ENCODE measurements around the gene IRF3.

IRF3 gene

GRCh38 chr19:49632576-49632975 is 33.1 kb downstream of the IRF3 start:
- H3K4me3 ChIP-seq (ENCODE audit: low read depth, low read length): no peak overlapping the region
- H3K4me1 ChIP-seq: 0 out of 2 replicates have a peak, but pooled peaks cover 4% of the 10 kb centered on the region
- DNase-seq: no peak
- no peaks in the 10 kb centered on the region for H3K27me3 ChIP-seq
- no peaks in the 10 kb centered on the region for H3K9me3 ChIP-seq
- TF ChIP-seq CTCF (IDR thresholded peaks at IDR 0.05; ENCODE audit: low read depth, low read length): no peak
- no peaks in the 10 kb centered on the region for H3K36me3 ChIP-seq

GRCh38 chr19:49631610-49632192 is 34.0 kb downstream of the IRF3 start:
- Histone ChIP-seq H3K9me3 (no peaks in the 10 kb centered on the region), H3K4me3 (ENCODE audit: low read depth, low read length) (no peak overlapping the region), H3K36me3 (no peaks in the 10 kb centered on the region), H3K4me1 (0 out of 2 replicates have a peak, but pooled peaks cover 4% of the 10 kb centered on the region), H3K27me3 (no peaks in the 10 kb centered on the region)
- no peak for TF ChIP-seq CTCF (IDR thresholded peaks at IDR 0.05; ENCODE audit: low read depth, low read length)
- no peak for DNase-seq

- Histone ChIP-seq H3K27me3 (no peaks in the 10 kb centered on the region), H3K9me3 (no peaks in the 10 kb centered on the region), H3K36me3 (no peaks in the 10 kb centered on the region), H3K4me3 (ENCODE audit: low read depth, low read length) (no peak overlapping the region), H3K4me1 (0 out of 2 replicates have a peak, but pooled peaks cover 4% of the 10 kb centered on the region)
- no peak for TF ChIP-seq CTCF (IDR thresholded peaks at IDR 0.05; ENCODE audit: low read depth, low read length)
- DNase-seq: no peak
Observed at GRCh38 chr19:49631014-49631588, 34.6 kb downstream of the IRF3 start.

- TF ChIP-seq CTCF (IDR thresholded peaks at IDR 0.05; ENCODE audit: low read depth, low read length): no peak
- H3K4me3 ChIP-seq (ENCODE audit: low read depth, low read length): no peak overlapping the region
- H3K9me3 ChIP-seq: no peaks in the 10 kb centered on the region
- DNase-seq: no peak
- H3K36me3 ChIP-seq: peaks cover 7% of the 10 kb centered on the region
- no peaks in the 10 kb centered on the region for H3K27me3 ChIP-seq
- 0 out of 2 replicates have a peak, but pooled peaks cover 4% of the 10 kb centered on the region for H3K4me1 ChIP-seq
Observed at GRCh38 chr19:49629659-49630058, 36.0 kb downstream of the IRF3 start.

GRCh38 chr19:49626226-49626625 is 39.4 kb downstream of the IRF3 start:
- DNase-seq: no peak
- no peak for TF ChIP-seq CTCF (IDR thresholded peaks at IDR 0.05; ENCODE audit: low read depth, low read length)

More at GRCh38 chr19:49626226-49626625, 39.4 kb downstream of the IRF3 start:
- H3K4me1 ChIP-seq: 0 out of 2 replicates have a peak, but pooled peaks cover 4% of the 10 kb centered on the region
- no peaks in the 10 kb centered on the region for H3K27me3 ChIP-seq
- H3K9me3 ChIP-seq: no peaks in the 10 kb centered on the region
- H3K36me3 ChIP-seq: peaks cover 15% of the 10 kb centered on the region
- no peak overlapping the region for H3K4me3 ChIP-seq (ENCODE audit: low read depth, low read length)

Measured in BE2C (cell line).